ENCODE data around the gene PPA1. TPM values are rescaled to one million over a fixed set of nuclear protein-coding genes. Genes with fewer than 3 reads are reported as not detected.

PPA1 gene
- total RNA-seq, 3 donors from 2014 or later = 86.9 to 174 (median 164) TPM

- Histone ChIP-seq H3K36me3 (no peaks in the 10 kb centered on the region), H3K27ac (peak overlapping the region; percentile 33 to 66), H3K4me1 (no peaks in the 10 kb centered on the region), H3K27me3 (no peaks in the 10 kb centered on the region), H3K4me3 (no peak overlapping the region), H3K9me3 (no peaks in the 10 kb centered on the region)
- intact Hi-C loops (cut with DNase I; ENCODE audit: low total_unique reads) = loop anchor here (5.0 kb wide), 1 partner anchor 410 kb away; no protein-coding TSS in a partner anchor
- TF ChIP-seq CTCF (IDR thresholded peaks at IDR 0.05) (no peak), POLR2AphosphoS5 (IDR thresholded peaks at IDR 0.05) (peak in 2 of 3 donors; percentile 27 to 59), POLR2A (IDR thresholded peaks at IDR 0.05) (no peak)
- DNase-seq (ENCODE audit: low spot score in 2 of 2) = peak in 1 of 2 donors; percentile 22
These were observed 34.1 kb upstream of the PPA1 start for GRCh38 chr10:70267161-70267933.

DNA sequence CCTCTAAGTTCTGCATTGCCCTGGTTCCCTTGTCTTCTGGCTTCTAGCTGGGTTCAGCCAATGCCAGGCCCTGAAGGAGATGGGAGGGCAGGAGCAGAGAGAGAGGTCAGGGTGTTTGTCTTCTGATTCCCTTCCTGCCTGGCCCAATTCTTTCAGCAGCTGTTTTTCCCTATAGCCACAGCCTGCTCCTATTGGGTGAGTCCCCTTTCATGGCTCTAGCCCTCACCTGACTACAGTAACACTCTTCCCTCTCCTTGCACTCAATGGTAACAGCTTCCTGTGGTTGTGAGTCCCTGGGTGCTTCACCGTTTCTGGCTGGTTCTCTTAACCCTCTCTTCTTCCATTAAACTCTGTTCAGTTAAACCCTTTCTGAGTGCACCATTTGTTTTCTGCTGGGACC, 33.5 kb upstream of the PPA1 start:
- no peak for TF ChIP-seq POLR2AphosphoS5 (IDR thresholded peaks at IDR 0.05)
- no peak for TF ChIP-seq CTCF (IDR thresholded peaks at IDR 0.05)
- Histone ChIP-seq H3K27me3 (no peaks in the 10 kb centered on the region), H3K9me3 (no peaks in the 10 kb centered on the region), H3K27ac (peak overlapping the region; percentile 33 to 66), H3K4me1 (no peaks in the 10 kb centered on the region), H3K36me3 (no peaks in the 10 kb centered on the region), H3K4me3 (no peak overlapping the region)
- intact Hi-C loops (cut with DNase I; ENCODE audit: low total_unique reads) = loop anchor here (5.0 kb wide), 1 partner anchor 411 kb away; no protein-coding TSS in a partner anchor
- DNase-seq (ENCODE audit: low spot score in 2 of 2) = no peak

- intact Hi-C loops (cut with DNase I; ENCODE audit: low total_unique reads) = loop anchor here (5.0 kb wide), 1 partner anchor 411 kb away; no protein-coding TSS in a partner anchor
- H3K36me3 ChIP-seq = no peaks in the 10 kb centered on the region
- no peaks in the 10 kb centered on the region for H3K9me3 ChIP-seq
- DNase-seq (ENCODE audit: low spot score in 2 of 2) = no peak
- no peaks in the 10 kb centered on the region for H3K4me1 ChIP-seq
- no peak overlapping the region for H3K27ac ChIP-seq
- H3K27me3 ChIP-seq = no peaks in the 10 kb centered on the region
- no peak for TF ChIP-seq POLR2A (IDR thresholded peaks at IDR 0.05)
- TF ChIP-seq POLR2AphosphoS5 (IDR thresholded peaks at IDR 0.05) = no peak
- TF ChIP-seq CTCF (IDR thresholded peaks at IDR 0.05) = no peak
- no peak overlapping the region for H3K4me3 ChIP-seq
These were observed 32.8 kb upstream of the PPA1 start for GRCh38 chr10:70266056-70266455.

- no peaks in the 10 kb centered on the region for H3K27me3 ChIP-seq
- H3K27ac ChIP-seq = no peak overlapping the region
- TF ChIP-seq POLR2A (IDR thresholded peaks at IDR 0.05) = no peak
- TF ChIP-seq CTCF (IDR thresholded peaks at IDR 0.05) = no peak
- intact Hi-C loops (cut with DNase I; ENCODE audit: low total_unique reads) = loop anchor here (5.0 kb wide), 1 partner anchor 412 kb away; no protein-coding TSS in a partner anchor
- no peak for DNase-seq (ENCODE audit: low spot score in 2 of 2)
- H3K36me3 ChIP-seq = no peaks in the 10 kb centered on the region
- H3K9me3 ChIP-seq = no peaks in the 10 kb centered on the region
- no peaks in the 10 kb centered on the region for H3K4me1 ChIP-seq
- no peak overlapping the region for H3K4me3 ChIP-seq
These were observed 31.9 kb upstream of the PPA1 start for GRCh38 chr10:70265032-70265689.

DNA sequence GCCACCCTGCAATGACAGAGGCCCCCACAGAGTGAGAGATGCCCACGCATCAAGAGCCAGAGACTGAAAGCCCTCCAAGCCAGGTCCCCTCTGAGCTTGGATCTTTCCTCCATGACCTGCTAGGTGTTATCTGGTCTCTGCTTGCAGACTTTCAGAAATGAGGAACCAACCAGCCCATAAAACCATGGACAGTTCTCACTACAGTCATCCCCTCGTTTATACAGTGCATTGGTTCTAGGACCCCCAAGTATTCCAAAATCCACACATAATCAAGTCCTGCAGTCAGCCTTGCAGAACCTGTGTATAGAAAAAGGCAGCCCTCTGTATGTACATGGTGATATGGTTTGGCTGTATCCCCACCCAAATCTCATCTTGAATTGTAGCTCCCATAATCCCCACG, 27.5 kb upstream of the PPA1 start:
- Histone ChIP-seq H3K36me3 (no peaks in the 10 kb centered on the region), H3K27me3 (no peaks in the 10 kb centered on the region), H3K4me3 (no peak overlapping the region), H3K27ac (no peak overlapping the region), H3K4me1 (no peaks in the 10 kb centered on the region), H3K9me3 (no peaks in the 10 kb centered on the region)
- intact Hi-C loops (cut with DNase I; ENCODE audit: low total_unique reads) = no loop called here
- no peak for DNase-seq (ENCODE audit: low spot score in 2 of 2)
- TF ChIP-seq POLR2A (IDR thresholded peaks at IDR 0.05) (no peak), CTCF (IDR thresholded peaks at IDR 0.05) (no peak), POLR2AphosphoS5 (IDR thresholded peaks at IDR 0.05) (no peak)

All from breast epithelium (tissue), 4 donors.